ENCODE data around the gene ZNF33A. TPM values are rescaled to one million over a fixed set of nuclear protein-coding genes. Genes with fewer than 3 reads are reported as not detected.
"Not testable (repeated sequence)": the region's sequence is repeated elsewhere in the genome, so short reads cannot be mapped to it uniquely, and the experiment has no call there.

Gene ZNF33A
- total and polyA plus RNA-seq, 2 of the 4 experiments (the other 2 are of a cell fraction), result 5.6 to 14.3 TPM

- peak overlapping the region in 1 of 2 experiments; percentile 21; a peak in 1 of 4 replicates for H4K8ac ChIP-seq (ENCODE audit: low read depth in 2 of 2, low read length in 2 of 2)
- DNase-seq (peak; percentile 82), ATAC-seq (ENCODE audit: low read depth) (peak; percentile 96)
- BruUV-seq (replicated peaks); H2BK20ac ChIP-seq (ENCODE audit: low read depth, low read length); H3K4me1 ChIP-seq (ENCODE audit: control insufficient read depth, insufficient read depth, low read length); POLR2A ChIA-PET (ENCODE audit: unreplicated experiment); intact Hi-C loops (cut with micrococcal nuclease); in situ Hi-C loops (cut with MboI; ENCODE audit: low sequenced_read_pairs); H2BK5ac ChIP-seq (ENCODE audit: low read depth, low read length, poor library complexity, severe bottlenecking); H3K18ac ChIP-seq (ENCODE audit: low read depth, low read length); H2AFZ ChIP-seq (replicated peaks; ENCODE audit: low read length, poor library complexity); H3K9me3 ChIP-seq (ENCODE audit: control insufficient read depth, insufficient read depth, low read length); H3K9me1 ChIP-seq (ENCODE audit: insufficient read depth, low read length); H3K4me3 ChIP-seq (ENCODE audit: insufficient read depth, low read depth, low read length); CTCF ChIA-PET; H3K14ac ChIP-seq (replicated peaks; ENCODE audit: low read depth, low read length); H3K56ac ChIP-seq (ENCODE audit: extremely low read depth, insufficient read depth, low read length); H3K9ac ChIP-seq (ENCODE audit: low read depth, low read length); H3K4me2 ChIP-seq (ENCODE audit: low read depth, low read length); H3K23ac ChIP-seq (ENCODE audit: low read depth, low read length); H4K5ac ChIP-seq (ENCODE audit: low read depth, low read length); H3K79me1 ChIP-seq (ENCODE audit: low read depth in 1 of 2, low read length in 2 of 2); dilution Hi-C loops (cut with HindIII; ENCODE audit: low sequenced_read_pairs, unreplicated experiment); H3K36me3 ChIP-seq (ENCODE audit: control insufficient read depth, insufficient read depth, low read length); H4K20me1 ChIP-seq (ENCODE audit: insufficient read depth, low read length); H2BK120ac ChIP-seq (ENCODE audit: low read depth, low read length); H3K27me3 ChIP-seq (ENCODE audit: control insufficient read depth, insufficient read depth, low read length); H3K27ac ChIP-seq (ENCODE audit: insufficient read depth, low read length); H3K4ac ChIP-seq (ENCODE audit: low read depth, low read length); H4K91ac ChIP-seq (ENCODE audit: insufficient read depth, low read depth, low read length); H2BK15ac ChIP-seq (ENCODE audit: low read depth, low read length); H2AK5ac ChIP-seq (ENCODE audit: low read depth, low read length); H2AK9ac ChIP-seq (replicated peaks; ENCODE audit: low read depth, low read length, poor library complexity): not testable (repeated sequence)
- TF ChIP-seq FOS (IDR thresholded peaks at IDR 0.05; ENCODE audit: low read depth, low read length) (0 out of 2 replicates have a peak, but pooled peaks have one; percentile 24), MAFK (IDR thresholded peaks at IDR 0.05; ENCODE audit: low read depth, low read length) (peak; percentile 60)
- no CpG with 5 or more reads among the region's 1 CpG for WGBS, 2 experiments (ENCODE audit: extremely low coverage in 2 of 2, insufficient read length in 1 of 2)
These were observed 59.2 kb downstream of the ZNF33A start for GRCh38 chr10:38069663-38070062.

All from IMR-90 (cell line).